Prostate gland (tissue), 2 donors: ENCODE data around the gene SHISA6.

Experiments
- CTCF ChIP-seq, 4 experiments: fragments of 200-600 bp in 2 of 4; fragments of 450-650 bp in 2 of 4; sonication (generic) in 2 of 4; IDR thresholded peaks; 1 replicate in 3 of 4; 2 replicates in 1 of 4; pipeline ENCODE4 v1.5.1; 2016 to 2019; ENCODE audit warnings: antibody characterized with exemption in 4 of 4, mild to moderate bottlenecking in 2 of 4, moderate library complexity in 2 of 4
- POLR2A ChIP-seq: fragments of 450-650 bp; IDR thresholded peaks from one replicate; pipeline ENCODE4 v1.6.1; 2016; ENCODE audit warnings: antibody characterized with exemption, mild to moderate bottlenecking
- POLR2AphosphoS5 ChIP-seq: sonication (generic); formaldehyde crosslinking; IDR thresholded peaks from one replicate; pipeline ENCODE4 v1.6.1; 2017; ENCODE audit warnings: antibody characterized with exemption

- TF ChIP-seq POLR2AphosphoS5 (no peak), POLR2A (no peak), CTCF (IDR thresholded peaks at IDR 0.05) (no peak)
Observed at GRCh38 chr17:11272191-11272590, 31.2 kb downstream of the SHISA6 start.
